ENCODE results near the gene RGS19. TPM values are rescaled to one million over a fixed set of nuclear protein-coding genes. Genes with fewer than 3 reads are reported as not detected.

The RGS19 gene
- total RNA-seq, 3 donors from 2014 or later: 4.7 to 6.9 (median 6.5) TPM

- Histone ChIP-seq H3K9me3 (no peaks in the 10 kb centered on the region), H3K4me1 (ENCODE audit: low read depth) (no peaks in the 10 kb centered on the region), H3K36me3 (ENCODE audit: low read depth) (no peaks in the 10 kb centered on the region), H3K4me3 (no peak overlapping the region)
- ATAC-seq (no peak), DNase-seq (no peak)
- TF ChIP-seq, protein P1, sequence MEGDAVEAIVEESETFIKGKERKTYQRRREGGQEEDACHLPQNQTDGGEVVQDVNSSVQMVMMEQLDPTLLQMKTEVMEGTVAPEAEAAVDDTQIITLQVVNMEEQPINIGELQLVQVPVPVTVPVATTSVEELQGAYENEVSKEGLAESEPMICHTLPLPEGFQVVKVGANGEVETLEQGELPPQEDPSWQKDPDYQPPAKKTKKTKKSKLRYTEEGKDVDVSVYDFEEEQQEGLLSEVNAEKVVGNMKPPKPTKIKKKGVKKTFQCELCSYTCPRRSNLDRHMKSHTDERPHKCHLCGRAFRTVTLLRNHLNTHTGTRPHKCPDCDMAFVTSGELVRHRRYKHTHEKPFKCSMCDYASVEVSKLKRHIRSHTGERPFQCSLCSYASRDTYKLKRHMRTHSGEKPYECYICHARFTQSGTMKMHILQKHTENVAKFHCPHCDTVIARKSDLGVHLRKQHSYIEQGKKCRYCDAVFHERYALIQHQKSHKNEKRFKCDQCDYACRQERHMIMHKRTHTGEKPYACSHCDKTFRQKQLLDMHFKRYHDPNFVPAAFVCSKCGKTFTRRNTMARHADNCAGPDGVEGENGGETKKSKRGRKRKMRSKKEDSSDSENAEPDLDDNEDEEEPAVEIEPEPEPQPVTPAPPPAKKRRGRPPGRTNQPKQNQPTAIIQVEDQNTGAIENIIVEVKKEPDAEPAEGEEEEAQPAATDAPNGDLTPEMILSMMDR (IDR thresholded peaks at IDR 0.05): no peak
- intact Hi-C loops (cut with DNase I, micrococcal nuclease): no loop called here
These were observed 34.1 kb upstream of the RGS19 start for GRCh38 chr20:64113444-64113775.

GRCh38 chr20:64112691-64113443, 33.5 kb upstream of the RGS19 start:
- H3K36me3 ChIP-seq (ENCODE audit: low read depth): no peaks in the 10 kb centered on the region
- TF ChIP-seq, protein P1 (IDR thresholded peaks at IDR 0.05): no peak
- H3K9me3 ChIP-seq: no peaks in the 10 kb centered on the region
- no peak for DNase-seq
- intact Hi-C loops (cut with DNase I, micrococcal nuclease): no loop called here
- H3K4me1 ChIP-seq (ENCODE audit: low read depth): no peaks in the 10 kb centered on the region
- H3K4me3 ChIP-seq: no peak overlapping the region
- ATAC-seq: no peak

GRCh38 chr20:64111841-64112641, 32.7 kb upstream of the RGS19 start:
- intact Hi-C loops (cut with DNase I, micrococcal nuclease): no loop called here
- TF ChIP-seq, protein P1 (IDR thresholded peaks at IDR 0.05): no peak
- Histone ChIP-seq H3K4me1 (ENCODE audit: low read depth) (no peaks in the 10 kb centered on the region), H3K9me3 (no peaks in the 10 kb centered on the region), H3K4me3 (no peak overlapping the region), H3K36me3 (ENCODE audit: low read depth) (no peaks in the 10 kb centered on the region)
- DNase-seq (no peak), ATAC-seq (no peak)

- intact Hi-C loops (cut with DNase I, micrococcal nuclease): no loop called here
- DNase-seq: no peak
These were observed 31.2 kb upstream of the RGS19 start for GRCh38 chr20:64110411-64111068.

GRCh38 chr20:64109831-64110391, 30.6 kb upstream of the RGS19 start:
- Histone ChIP-seq H3K36me3 (ENCODE audit: low read depth) (no peaks in the 10 kb centered on the region), H3K4me3 (no peak overlapping the region), H3K4me1 (ENCODE audit: low read depth) (no peaks in the 10 kb centered on the region), H3K9me3 (no peaks in the 10 kb centered on the region)
- ATAC-seq (no peak), DNase-seq (no peak)
- TF ChIP-seq, protein P1 (IDR thresholded peaks at IDR 0.05): no peak
- intact Hi-C loops (cut with DNase I, micrococcal nuclease): no loop called here

More at GRCh38 chr20:64110411-64111068, 31.2 kb upstream of the RGS19 start:
- Histone ChIP-seq H3K36me3 (ENCODE audit: low read depth) (no peaks in the 10 kb centered on the region), H3K4me1 (ENCODE audit: low read depth) (no peaks in the 10 kb centered on the region), H3K9me3 (no peaks in the 10 kb centered on the region), H3K4me3 (no peak overlapping the region)
- TF ChIP-seq, protein P1 (IDR thresholded peaks at IDR 0.05): no peak
- no peak for ATAC-seq
